Heart right ventricle (tissue), 16 donors: ENCODE results near the gene PDK4. TPM values are rescaled to one million over a fixed set of nuclear protein-coding genes. Genes with fewer than 3 reads are reported as not detected.

Experiments used
- ATAC-seq, 8 donors: fragments of 200-7000 bp; cut with Tn5 transposase; one replicate each; pipeline ENCODE4 v1.9.1; 2020; ENCODE audit warnings: mild to moderate bottlenecking in 8 of 8, moderate library complexity in 8 of 8, moderate number of reproducible peaks in 1 of 8
- DNase-seq, 2 donors: peaks; one replicate each; pipeline ENCODE4 v3.0.0-alpha.2; 2020
- H3K27ac ChIP-seq, 10 donors: fragments of 200-600 bp; sonication (generic) in 2 of 10; one replicate each; pipeline versions ENCODE4 v1.5.0 to v1.8.0; 2020 to 2022; ENCODE audit warnings: mild to moderate bottlenecking in 3 of 10
- H3K27me3 ChIP-seq, 7 donors: fragments of 200-600 bp; one replicate each; pipeline ENCODE4 v1.8.0; 2021 to 2022; ENCODE audit warnings: mild to moderate bottlenecking in 2 of 7
- H3K36me3 ChIP-seq, 9 donors: fragments of 200-600 bp; sonication (generic) in 1 of 9; one replicate each; pipeline versions ENCODE4 v1.5.0 to v1.8.0; 2020 to 2022; ENCODE audit warnings: mild to moderate bottlenecking in 2 of 9
- H3K4me1 ChIP-seq, 9 donors: fragments of 200-600 bp; sonication (generic) in 1 of 9; one replicate each; pipeline versions ENCODE4 v1.5.0 to v1.8.0; 2020 to 2022; ENCODE audit warnings: mild to moderate bottlenecking in 4 of 9
- H3K4me3 ChIP-seq, 10 donors: fragments of 200-600 bp; sonication (generic) in 2 of 10; one replicate each; pipeline versions ENCODE4 v1.5.0 to v1.8.0; 2020 to 2022; ENCODE audit warnings: mild to moderate bottlenecking in 7 of 10, moderate library complexity in 2 of 10
- H3K9me3 ChIP-seq, 11 donors: fragments of 200-600 bp in 10 of 11; sonication (generic) in 2 of 11; one replicate each; pipeline versions ENCODE4 v1.5.0 to v1.8.0; 2013 to 2022; ENCODE audit warnings: mild to moderate bottlenecking in 2 of 11, control low read depth in 1 of 11, moderate library complexity in 1 of 11
- WGBS, 2 donors: extraction: QIAGEN DNeasy Blood & Tissue Kit; methylation state at CpG; one replicate each; pipeline ENCODE4 v1.1.7; 2013; ENCODE audit warnings: inconsistent platforms in 1 of 2; 5-methylcytosine and 5-hydroxymethylcytosine counted together
- intact Hi-C, 10 donors: fragments of 100-400 bp; cut with DNase I; formaldehyde crosslinking; loops; one replicate each; pipeline versions ENCODE4 v1.11.1 to v1.14.2; 2022
- polyA plus RNA-seq, 2 donors: library from polyadenylated mRNA; stranded (reverse); fragments of 200-250 nt; gene quantifications; one replicate each; pipeline ENCODE4 v1.2.3, GENCODE V29; 2013
- total RNA-seq, 10 donors: library from RNA; stranded (reverse); fragmentation: NEBNext Ultra II Directional in 3 of 10; extraction: Animal tissue kit (Norgen Biotek cat#: 25700) in 3 of 10; gene quantifications; one replicate each; pipeline versions ENCODE4 v1.2.1 to v1.2.4, GENCODE V29; 2021 to 2023
- TF ChIP-seq, protein P1 (sequence below), 9 donors: fragments of 200-600 bp; sonication (generic) in 2 of 9; IDR thresholded peaks; one replicate each; pipeline versions ENCODE4 v1.5.0 to v1.8.0; 2021 to 2022; ENCODE audit warnings: antibody characterized with exemption in 9 of 9, mild to moderate bottlenecking in 5 of 9, moderate library complexity in 1 of 9
- donor health status: Arrhythmogenic right ventricular cardiomyopathy.
- donor health status: ischemic (EF 13 %, LVEDD 7.1; RV severe dilation, severe dysfunction).
- donor health status: healthy with polysubstance abuse.
- donor health status: DM: no; HTN: yes; CAD: no.
- donor health status: DM: no; HTN: no; CAD: no.
- donor health status: ischemic (EF 25% LVEDD 6.9; RV normal size, moderate dysfunction).
- donor health status: ischemic (EF 25% LVEDD 5.7; RV mildly dilated, moderate dysfunction).
- donor health status: healthy.
- donor health status: DM: yes; HTN: yes; CAD: no.
- donor health status: Ischemic cardiomyopathy.
- donor health status: ischemic (EF 35%, LVEDD 5.7; RV mildly dilated, moderate dysfunction).
- donor health status: nonischemic (EF 11% LVEDD 7.7; RV severe dilation, severe dysfunction).
- donor health status: DM: yes; HTN: yes; CAD: no.
- donor health status: PGD.
- donor health status: ischemic (EF 29% LVEDD 5.4; RV normal size, mild dysfunction).
- donor health status: nonischemic (EF 23%, LVEDD 6.1; RV moderate dilation, normal function).

Gene PDK4
- total and polyA plus RNA-seq, 12 donors: 63.0 to 2,183 (median 269) TPM

GRCh38 chr7:95623788-95624187 is 27.5 kb upstream of the PDK4 start:
- Histone ChIP-seq H3K27ac (no peak overlapping the region), H3K36me3 (no peaks in the 10 kb centered on the region), H3K27me3 (no peaks in the 10 kb centered on the region), H3K9me3 (no peaks in the 10 kb centered on the region), H3K4me1 (peaks cover 0 to 7% (median 5%) of the 10 kb centered on the region in 9 donors), H3K4me3 (no peak overlapping the region)
- no peak for DNase-seq
- intact Hi-C loops: no loop called here
- 0 to 95% methylated on average over 1 of the region's 1 CpG for WGBS, 2 donors
- TF ChIP-seq, protein P1, sequence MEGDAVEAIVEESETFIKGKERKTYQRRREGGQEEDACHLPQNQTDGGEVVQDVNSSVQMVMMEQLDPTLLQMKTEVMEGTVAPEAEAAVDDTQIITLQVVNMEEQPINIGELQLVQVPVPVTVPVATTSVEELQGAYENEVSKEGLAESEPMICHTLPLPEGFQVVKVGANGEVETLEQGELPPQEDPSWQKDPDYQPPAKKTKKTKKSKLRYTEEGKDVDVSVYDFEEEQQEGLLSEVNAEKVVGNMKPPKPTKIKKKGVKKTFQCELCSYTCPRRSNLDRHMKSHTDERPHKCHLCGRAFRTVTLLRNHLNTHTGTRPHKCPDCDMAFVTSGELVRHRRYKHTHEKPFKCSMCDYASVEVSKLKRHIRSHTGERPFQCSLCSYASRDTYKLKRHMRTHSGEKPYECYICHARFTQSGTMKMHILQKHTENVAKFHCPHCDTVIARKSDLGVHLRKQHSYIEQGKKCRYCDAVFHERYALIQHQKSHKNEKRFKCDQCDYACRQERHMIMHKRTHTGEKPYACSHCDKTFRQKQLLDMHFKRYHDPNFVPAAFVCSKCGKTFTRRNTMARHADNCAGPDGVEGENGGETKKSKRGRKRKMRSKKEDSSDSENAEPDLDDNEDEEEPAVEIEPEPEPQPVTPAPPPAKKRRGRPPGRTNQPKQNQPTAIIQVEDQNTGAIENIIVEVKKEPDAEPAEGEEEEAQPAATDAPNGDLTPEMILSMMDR (IDR thresholded peaks at IDR 0.05): no peak
- ATAC-seq: no peak

DNA sequence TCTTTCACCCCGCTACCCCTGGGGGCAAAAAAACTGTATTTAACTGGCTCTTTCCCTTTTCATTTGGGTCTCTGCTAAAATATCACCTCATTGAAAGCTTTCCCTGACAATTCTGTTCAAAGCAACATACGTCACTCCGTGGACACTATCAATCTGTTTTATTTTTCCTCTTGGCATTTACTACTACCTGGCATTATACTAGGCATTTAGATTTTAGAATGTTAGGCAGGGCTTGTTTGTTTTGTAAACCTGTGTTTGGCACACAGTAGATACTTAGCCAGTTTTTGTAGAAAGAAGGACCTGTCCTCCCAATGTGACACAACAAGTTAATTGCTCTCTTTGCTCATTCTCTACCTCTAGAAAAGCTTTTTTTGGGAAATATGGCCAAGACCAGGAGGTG is 26.5 kb upstream of the PDK4 start:
- no peak for DNase-seq
- TF ChIP-seq, protein P1 (IDR thresholded peaks at IDR 0.05): no peak

GRCh38 chr7:95622001-95622549 is 25.8 kb upstream of the PDK4 start:
- TF ChIP-seq, protein P1 (IDR thresholded peaks at IDR 0.05): no peak
- no peaks in the 10 kb centered on the region for H3K4me1 ChIP-seq
- DNase-seq (no peak), ATAC-seq (peak in 3 of 8 donors; percentile 35 to 50 (median 39))
- H3K36me3 ChIP-seq: no peaks in the 10 kb centered on the region
- no peak overlapping the region for H3K27ac ChIP-seq
- peaks cover 0 to 14% (median 0%) of the 10 kb centered on the region in 11 donors for H3K9me3 ChIP-seq
- H3K4me3 ChIP-seq: no peak overlapping the region
- intact Hi-C loops: no loop called here
- no peaks in the 10 kb centered on the region for H3K27me3 ChIP-seq

More for the DNA sequence above, 26.5 kb upstream of the PDK4 start:
- WGBS, 2 donors: 84 to 89% methylated on average over 3 of the region's 3 CpGs
- Histone ChIP-seq H3K27me3 (no peaks in the 10 kb centered on the region), H3K9me3 (peaks cover 0 to 9% (median 0%) of the 10 kb centered on the region in 11 donors), H3K36me3 (no peaks in the 10 kb centered on the region), H3K4me3 (no peak overlapping the region), H3K4me1 (no peaks in the 10 kb centered on the region), H3K27ac (no peak overlapping the region)
- no peak for ATAC-seq
- intact Hi-C loops: no loop called here

GRCh38 chr7:95621404-95621803 is 25.1 kb upstream of the PDK4 start:
- ATAC-seq (no peak), DNase-seq (no peak)
- Histone ChIP-seq H3K4me1 (no peaks in the 10 kb centered on the region), H3K27ac (no peak overlapping the region), H3K4me3 (no peak overlapping the region), H3K27me3 (no peaks in the 10 kb centered on the region), H3K9me3 (peaks cover 0 to 20% (median 0%) of the 10 kb centered on the region in 11 donors), H3K36me3 (no peaks in the 10 kb centered on the region)
- TF ChIP-seq, protein P1 (IDR thresholded peaks at IDR 0.05): no peak
- WGBS, 2 donors: 63 to 64% methylated on average over 1 of the region's 1 CpG
- intact Hi-C loops: no loop called here
